GM12872 (cell line): Measurements from ENCODE around the gene CCDC174.

ENCODE experiments used
- TF ChIP-seq, protein P1 (sequence below): IDR thresholded peaks from 3 replicates; pipeline ENCODE4 v1.5.1; 2011; ENCODE audit warnings: low read depth, mild to moderate bottlenecking, low read length, moderate library complexity; ENCODE audit not compliant: insufficient read depth

Gene CCDC174

DNA sequence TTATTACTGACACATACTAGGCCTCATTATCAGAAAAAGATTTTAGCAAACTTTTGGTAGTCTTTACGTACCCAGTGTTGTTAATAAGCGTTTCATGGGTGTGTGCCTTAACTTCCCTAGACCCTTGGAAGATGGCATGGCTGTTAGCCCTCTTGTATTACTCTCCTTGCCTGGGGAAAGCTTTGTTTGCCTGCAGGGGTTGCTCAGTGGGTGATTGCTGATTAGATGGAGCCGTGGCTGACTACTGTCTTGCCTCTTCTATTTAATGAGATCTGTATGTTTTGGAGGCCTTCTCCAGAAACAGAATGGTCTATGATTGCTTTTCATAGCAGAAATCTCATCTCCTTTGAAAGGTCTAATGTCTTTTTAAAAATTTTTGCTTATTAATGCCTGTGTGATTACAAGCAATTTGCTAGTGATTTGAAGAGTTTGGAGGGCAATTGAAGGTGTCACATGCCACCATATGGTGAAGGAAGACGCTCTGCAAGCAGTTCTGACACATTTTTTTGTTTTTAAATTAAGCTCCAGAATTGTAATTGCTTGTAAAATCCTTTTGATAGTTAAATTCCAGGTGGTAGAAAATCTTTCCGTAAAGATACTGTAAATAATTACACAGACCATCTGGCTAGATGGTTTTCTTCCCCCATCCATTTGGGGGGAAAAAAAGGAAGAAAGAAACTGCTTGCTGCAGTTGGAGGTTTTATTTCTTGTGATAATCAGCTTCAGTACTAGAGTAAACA lies 12.0 kb downstream of the CCDC174 start:
- TF ChIP-seq, protein P1, sequence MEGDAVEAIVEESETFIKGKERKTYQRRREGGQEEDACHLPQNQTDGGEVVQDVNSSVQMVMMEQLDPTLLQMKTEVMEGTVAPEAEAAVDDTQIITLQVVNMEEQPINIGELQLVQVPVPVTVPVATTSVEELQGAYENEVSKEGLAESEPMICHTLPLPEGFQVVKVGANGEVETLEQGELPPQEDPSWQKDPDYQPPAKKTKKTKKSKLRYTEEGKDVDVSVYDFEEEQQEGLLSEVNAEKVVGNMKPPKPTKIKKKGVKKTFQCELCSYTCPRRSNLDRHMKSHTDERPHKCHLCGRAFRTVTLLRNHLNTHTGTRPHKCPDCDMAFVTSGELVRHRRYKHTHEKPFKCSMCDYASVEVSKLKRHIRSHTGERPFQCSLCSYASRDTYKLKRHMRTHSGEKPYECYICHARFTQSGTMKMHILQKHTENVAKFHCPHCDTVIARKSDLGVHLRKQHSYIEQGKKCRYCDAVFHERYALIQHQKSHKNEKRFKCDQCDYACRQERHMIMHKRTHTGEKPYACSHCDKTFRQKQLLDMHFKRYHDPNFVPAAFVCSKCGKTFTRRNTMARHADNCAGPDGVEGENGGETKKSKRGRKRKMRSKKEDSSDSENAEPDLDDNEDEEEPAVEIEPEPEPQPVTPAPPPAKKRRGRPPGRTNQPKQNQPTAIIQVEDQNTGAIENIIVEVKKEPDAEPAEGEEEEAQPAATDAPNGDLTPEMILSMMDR: no peak

DNA sequence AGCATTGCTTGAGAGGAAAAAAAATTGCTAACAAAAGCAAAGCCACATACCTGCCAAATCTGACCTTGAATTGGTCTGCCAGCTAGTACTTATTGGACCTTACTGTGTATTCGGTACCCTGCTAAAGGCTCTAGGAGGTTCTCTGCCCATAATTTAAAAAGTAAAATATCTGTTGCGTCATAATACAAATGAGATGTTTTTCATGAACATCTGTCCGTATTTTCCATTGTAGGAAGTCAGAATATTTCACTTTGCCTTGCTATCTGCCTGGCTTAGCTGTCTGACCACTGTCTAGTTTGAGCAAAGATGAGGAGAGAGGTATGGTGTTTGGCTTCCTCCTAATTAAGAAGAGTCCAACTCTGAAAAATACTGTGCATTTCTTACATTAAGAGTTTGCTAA lies 12.6 kb downstream of the CCDC174 start:
- TF ChIP-seq, protein P1: no peak

DNA sequence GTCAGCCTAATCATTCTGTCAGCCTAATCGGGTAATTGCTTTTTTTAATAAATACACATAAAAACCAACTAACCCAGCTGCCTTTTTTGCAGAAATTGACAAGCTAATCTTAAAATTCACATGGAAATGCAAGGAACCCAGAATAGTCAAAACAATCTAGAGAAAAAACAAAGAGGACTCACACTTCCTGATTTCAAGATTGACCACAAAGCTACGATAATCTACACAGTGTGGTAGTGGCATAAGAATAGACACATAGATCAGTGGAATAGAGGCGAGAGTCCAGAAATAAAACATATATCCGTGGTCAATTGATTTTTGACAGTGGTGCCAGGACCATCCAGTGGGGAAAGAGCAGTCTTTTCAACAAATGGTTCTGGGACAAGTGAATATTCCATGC lies 21.0 kb downstream of the CCDC174 start:
- TF ChIP-seq, protein P1: no peak

DNA sequence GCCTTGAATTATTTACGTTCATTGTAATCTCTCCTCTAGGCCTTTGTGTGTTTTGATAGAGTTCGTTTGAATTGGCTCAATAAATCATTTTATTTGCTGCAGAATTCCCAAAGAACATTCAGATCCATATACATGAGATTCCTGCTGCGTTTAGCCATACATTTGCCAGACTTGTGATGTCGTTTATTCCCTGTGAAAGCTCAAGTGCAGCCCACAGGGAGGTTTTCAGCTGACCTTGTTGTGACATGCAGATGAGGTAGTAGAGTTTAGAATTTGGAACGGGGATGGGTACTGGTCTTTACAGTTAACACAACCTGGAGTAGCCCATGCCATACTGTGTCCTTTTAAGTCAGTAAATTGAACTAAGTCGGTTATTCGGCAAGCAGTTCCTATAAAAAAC lies 23.3 kb downstream of the CCDC174 start, which contains the start of gene C3orf20:
TSS of gene C3orf20 (plus strand) at position 301 of the 400 bp plus-strand sequence. CDS start 7,573 bp downstream, outside the sequence.
- TF ChIP-seq, protein P1: no peak

DNA sequence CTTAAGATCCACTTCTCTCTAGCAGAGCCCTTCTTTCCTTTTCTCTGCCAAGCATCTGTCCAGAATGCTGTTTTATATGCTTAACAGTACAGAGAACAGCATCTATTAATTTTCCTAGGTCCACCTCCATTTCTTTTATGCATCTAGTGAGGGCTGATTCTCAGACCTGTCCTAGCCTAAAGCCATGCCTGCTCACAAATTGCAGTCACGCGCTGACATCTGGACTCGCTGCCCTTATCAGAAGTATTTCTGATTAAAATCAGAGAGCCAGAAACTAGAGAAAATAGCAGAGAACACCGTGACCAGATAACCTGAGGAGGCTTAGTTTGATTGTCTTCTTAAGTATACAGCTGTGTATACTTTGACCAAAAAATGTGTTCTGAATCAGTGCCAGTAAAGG lies 25.3 kb downstream of the CCDC174 start:
- TF ChIP-seq, protein P1: no peak

DNA sequence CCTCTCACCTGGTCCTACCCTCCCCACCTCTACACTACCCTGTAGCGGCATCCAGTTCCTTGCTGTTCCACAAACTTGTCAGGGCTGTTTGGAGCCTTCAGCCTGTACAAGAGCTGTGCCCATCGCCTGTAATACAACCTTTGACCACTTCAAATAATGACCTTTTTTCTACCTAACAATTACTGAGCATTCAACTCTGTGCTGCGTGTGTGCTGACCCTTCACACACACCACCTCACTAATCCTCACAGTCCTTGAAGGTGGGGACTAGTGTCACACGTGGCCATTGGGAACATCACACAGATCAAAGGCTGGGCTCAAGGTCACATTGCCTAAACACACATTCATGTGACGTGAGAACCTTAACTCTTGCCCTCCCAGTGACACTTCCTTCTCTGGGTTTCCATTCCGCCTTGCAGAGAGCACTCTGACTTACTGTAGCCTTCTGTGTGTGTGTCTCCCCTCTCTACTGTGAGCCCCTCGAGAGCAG lies 26.5 kb downstream of the CCDC174 start:
- TF ChIP-seq, protein P1: no peak

DNA sequence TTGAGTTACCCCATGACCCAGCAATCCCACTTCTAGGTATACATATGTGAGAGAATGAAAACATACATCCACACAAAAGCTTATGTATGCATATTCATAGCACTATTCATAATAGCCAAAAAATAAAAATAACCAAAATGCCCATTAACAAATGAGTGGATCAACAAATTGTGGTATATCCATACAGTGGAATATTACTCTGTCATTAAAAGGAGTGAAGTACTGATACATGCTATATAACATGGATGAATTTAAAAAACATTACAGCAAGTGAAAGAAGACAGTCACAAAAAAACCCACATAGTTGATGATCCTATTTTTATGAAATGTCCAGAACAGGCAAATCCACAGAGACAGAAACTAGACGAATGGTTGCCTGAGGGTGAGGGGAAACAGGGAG lies 28.6 kb downstream of the CCDC174 start:
- TF ChIP-seq, protein P1: no peak
